ENCODE measurements around the gene DEPP1. TPM values are rescaled to one million over a fixed set of nuclear protein-coding genes. Genes with fewer than 3 reads are reported as not detected.

Gene DEPP1
- total and polyA plus RNA-seq, 2 of the 13 experiments (the other 11 are each of a cell fraction or from before 2014, with no cell fraction given): 14.8 to 270 TPM

DNA sequence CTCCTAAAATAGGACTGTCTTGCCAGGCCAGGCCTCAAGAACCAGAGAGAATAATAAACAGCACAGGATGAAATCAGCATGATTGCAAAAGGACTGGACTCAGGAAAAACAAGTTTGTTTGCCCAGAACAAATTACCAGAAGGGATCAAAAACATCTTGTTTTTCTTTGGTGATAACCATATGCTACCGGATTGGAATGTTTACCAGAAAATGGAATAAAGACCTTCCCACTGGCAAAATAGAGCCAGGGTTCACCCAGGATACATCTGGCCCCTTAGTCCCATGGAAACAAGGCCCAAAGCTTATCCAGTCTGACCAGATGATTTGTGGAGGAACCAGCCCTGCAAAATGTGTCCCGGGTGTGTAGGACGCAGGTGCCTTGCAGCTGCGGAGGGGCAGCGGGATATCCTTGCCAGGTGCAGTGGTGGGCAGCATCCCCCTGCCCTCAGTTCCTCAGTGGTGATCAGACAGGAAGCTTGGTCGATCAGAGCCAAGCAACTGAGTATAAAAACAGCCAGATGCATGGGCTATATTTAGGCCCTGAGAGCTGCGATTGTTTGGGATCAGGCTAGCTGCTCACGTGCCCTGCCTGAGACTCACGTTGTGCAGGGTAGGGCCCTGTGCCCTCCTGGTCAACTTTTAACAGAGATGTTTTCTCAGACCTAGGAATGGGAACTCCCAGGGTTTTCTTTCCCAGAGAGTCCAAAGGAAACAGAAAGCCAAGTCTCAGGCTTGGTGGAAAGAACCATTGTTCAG, 17.5 kb upstream of the DEPP1 start (continued):
- TF ChIP-seq PCBP2 (optimal IDR thresholded peaks at IDR 0.05; ENCODE audit: low read depth, low read length, poor library complexity, severe bottlenecking): no peak
- TF ChIP-seq, protein P1, sequence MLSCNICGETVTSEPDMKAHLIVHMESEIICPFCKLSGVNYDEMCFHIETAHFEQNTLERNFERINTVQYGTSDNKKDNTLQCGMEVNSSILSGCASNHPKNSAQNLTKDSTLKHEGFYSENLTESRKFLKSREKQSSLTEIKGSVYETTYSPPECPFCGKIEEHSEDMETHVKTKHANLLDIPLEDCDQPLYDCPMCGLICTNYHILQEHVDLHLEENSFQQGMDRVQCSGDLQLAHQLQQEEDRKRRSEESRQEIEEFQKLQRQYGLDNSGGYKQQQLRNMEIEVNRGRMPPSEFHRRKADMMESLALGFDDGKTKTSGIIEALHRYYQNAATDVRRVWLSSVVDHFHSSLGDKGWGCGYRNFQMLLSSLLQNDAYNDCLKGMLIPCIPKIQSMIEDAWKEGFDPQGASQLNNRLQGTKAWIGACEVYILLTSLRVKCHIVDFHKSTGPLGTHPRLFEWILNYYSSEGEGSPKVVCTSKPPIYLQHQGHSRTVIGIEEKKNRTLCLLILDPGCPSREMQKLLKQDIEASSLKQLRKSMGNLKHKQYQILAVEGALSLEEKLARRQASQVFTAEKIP (CRISPR knock-in tag; IDR thresholded peaks at IDR 0.05; ENCODE audit: borderline replicate concordance): no peak
- no peak for TF ChIP-seq ADNP (CRISPR knock-in tag; IDR thresholded peaks at IDR 0.05)
- TF ChIP-seq TAF1 (CRISPR knock-in tag; IDR thresholded peaks at IDR 0.05): peak; percentile 56
- TF ChIP-seq ZNF672 (CRISPR knock-in tag; IDR thresholded peaks at IDR 0.05): no peak
- TF ChIP-seq, protein P2, sequence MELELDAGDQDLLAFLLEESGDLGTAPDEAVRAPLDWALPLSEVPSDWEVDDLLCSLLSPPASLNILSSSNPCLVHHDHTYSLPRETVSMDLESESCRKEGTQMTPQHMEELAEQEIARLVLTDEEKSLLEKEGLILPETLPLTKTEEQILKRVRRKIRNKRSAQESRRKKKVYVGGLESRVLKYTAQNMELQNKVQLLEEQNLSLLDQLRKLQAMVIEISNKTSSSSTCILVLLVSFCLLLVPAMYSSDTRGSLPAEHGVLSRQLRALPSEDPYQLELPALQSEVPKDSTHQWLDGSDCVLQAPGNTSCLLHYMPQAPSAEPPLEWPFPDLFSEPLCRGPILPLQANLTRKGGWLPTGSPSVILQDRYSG (CRISPR knock-in tag; IDR thresholded peaks at IDR 0.05): no peak
- no peak for TF ChIP-seq ZNF616 (CRISPR knock-in tag; IDR thresholded peaks at IDR 0.05; ENCODE audit: low read depth)
- TF ChIP-seq, protein P3, sequence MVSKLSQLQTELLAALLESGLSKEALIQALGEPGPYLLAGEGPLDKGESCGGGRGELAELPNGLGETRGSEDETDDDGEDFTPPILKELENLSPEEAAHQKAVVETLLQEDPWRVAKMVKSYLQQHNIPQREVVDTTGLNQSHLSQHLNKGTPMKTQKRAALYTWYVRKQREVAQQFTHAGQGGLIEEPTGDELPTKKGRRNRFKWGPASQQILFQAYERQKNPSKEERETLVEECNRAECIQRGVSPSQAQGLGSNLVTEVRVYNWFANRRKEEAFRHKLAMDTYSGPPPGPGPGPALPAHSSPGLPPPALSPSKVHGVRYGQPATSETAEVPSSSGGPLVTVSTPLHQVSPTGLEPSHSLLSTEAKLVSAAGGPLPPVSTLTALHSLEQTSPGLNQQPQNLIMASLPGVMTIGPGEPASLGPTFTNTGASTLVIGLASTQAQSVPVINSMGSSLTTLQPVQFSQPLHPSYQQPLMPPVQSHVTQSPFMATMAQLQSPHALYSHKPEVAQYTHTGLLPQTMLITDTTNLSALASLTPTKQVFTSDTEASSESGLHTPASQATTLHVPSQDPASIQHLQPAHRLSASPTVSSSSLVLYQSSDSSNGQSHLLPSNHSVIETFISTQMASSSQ (IDR thresholded peaks at IDR 0.05; ENCODE audit: low read depth): peak; percentile 77; the same call in 1 of the 2 replicates
- TF ChIP-seq, protein P3 (CRISPR knock-in tag; IDR thresholded peaks at IDR 0.05; ENCODE audit: borderline replicate concordance): peak; percentile 61; the same call in 1 of the 2 replicates
- no peak; the same call in 1 of the 2 replicates for TF ChIP-seq SATB2 (CRISPR knock-in tag; IDR thresholded peaks at IDR 0.05)
- TF ChIP-seq STAT5B (CRISPR knock-in tag; IDR thresholded peaks at IDR 0.05): no peak
- TF ChIP-seq XRCC5 (optimal IDR thresholded peaks at IDR 0.05; ENCODE audit: low read length): no peak
- TF ChIP-seq SIN3A (IDR thresholded peaks at IDR 0.05; ENCODE audit: borderline replicate concordance, low read depth, low read length): no peak
- TF ChIP-seq, protein P4, sequence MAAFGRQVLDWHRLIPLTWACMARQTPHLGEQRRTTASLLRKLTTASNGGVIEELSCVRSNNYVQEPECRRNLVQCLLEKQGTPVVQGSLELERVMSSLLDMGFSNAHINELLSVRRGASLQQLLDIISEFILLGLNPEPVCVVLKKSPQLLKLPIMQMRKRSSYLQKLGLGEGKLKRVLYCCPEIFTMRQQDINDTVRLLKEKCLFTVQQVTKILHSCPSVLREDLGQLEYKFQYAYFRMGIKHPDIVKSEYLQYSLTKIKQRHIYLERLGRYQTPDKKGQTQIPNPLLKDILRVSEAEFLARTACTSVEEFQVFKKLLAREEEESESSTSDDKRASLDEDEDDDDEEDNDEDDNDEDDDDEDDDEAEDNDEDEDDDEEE (CRISPR knock-in tag; IDR thresholded peaks at IDR 0.05): no peak
- TF ChIP-seq ZFX (CRISPR knock-in tag; IDR thresholded peaks at IDR 0.05; ENCODE audit: low read depth): peak; percentile 83
- TF ChIP-seq, protein P5, sequence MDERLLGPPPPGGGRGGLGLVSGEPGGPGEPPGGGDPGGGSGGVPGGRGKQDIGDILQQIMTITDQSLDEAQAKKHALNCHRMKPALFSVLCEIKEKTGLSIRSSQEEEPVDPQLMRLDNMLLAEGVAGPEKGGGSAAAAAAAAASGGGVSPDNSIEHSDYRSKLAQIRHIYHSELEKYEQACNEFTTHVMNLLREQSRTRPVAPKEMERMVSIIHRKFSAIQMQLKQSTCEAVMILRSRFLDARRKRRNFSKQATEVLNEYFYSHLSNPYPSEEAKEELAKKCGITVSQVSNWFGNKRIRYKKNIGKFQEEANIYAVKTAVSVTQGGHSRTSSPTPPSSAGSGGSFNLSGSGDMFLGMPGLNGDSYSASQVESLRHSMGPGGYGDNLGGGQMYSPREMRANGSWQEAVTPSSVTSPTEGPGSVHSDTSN (CRISPR knock-in tag; IDR thresholded peaks at IDR 0.05): no peak
- TF ChIP-seq ZMYM4 (CRISPR knock-in tag; IDR thresholded peaks at IDR 0.05): no peak; the same call in 1 of the 2 replicates
- no peak for TF ChIP-seq ZNF44 (CRISPR knock-in tag; IDR thresholded peaks at IDR 0.05)
- no peak for TF ChIP-seq SRF (IDR thresholded peaks at IDR 0.05; ENCODE audit: low read depth, low read length)
- no peak for TF ChIP-seq ZNF235 (CRISPR knock-in tag; IDR thresholded peaks at IDR 0.05; ENCODE audit: borderline replicate concordance)
- no peak; the same call in 1 of the 2 replicates for TF ChIP-seq ZNF615 (CRISPR knock-in tag; IDR thresholded peaks at IDR 0.05; ENCODE audit: borderline replicate concordance)
